OCI-LY7 (cell line): ENCODE measurements around the gene BMPR1B. TPM values are rescaled to one million over a fixed set of nuclear protein-coding genes. Genes with fewer than 3 reads are reported as not detected.

Experiments used
- BruUV-seq: library from RNA; stranded (reverse); fragments of 400-500 nt; replicated peaks from 2 replicates; lab custom pipeline; 2021; lab: Mats Ljungman, UMichigan
- CTCF ChIA-PET: fragments of 300-600 bp; sonication (Branson Sonifier 250); formaldehyde crosslinking; loops from one replicate; lab custom pipeline; 2022; ENCODE audit warnings: antibody characterized with exemption; ENCODE audit not compliant: unreplicated experiment; lab: Charles Lee
- POLR2A ChIA-PET: fragments of 300-600 bp; sonication (Branson Sonifier 250); formaldehyde crosslinking; loops from one replicate; lab custom pipeline; 2022; ENCODE audit warnings: antibody characterized with exemption; lab: Charles Lee
- DNase-seq: peaks from one replicate; pipeline ENCODE4 v3.0.0-alpha.2; 2015; ENCODE audit warnings: low spot score
- H2AFZ ChIP-seq: fragments of 200-600 bp; sonication (generic), shearing (Covaris generic); 2 replicates; pipeline ENCODE4 v1.6.1; 2014; ENCODE audit warnings: mild to moderate bottlenecking, antibody characterized with exemption, low read length, moderate library complexity
- H3K27ac ChIP-seq: fragments of 200-600 bp; sonication (generic); 2 replicates; pipeline ENCODE4 v1.5.1; 2014; ENCODE audit warnings: mixed run types, low read depth, mild to moderate bottlenecking, moderate library complexity, low read length, inconsistent platforms; ENCODE audit not compliant: poor library complexity, severe bottlenecking
- H3K36me3 ChIP-seq: fragments of 200-600 bp; sonication (generic); 2 replicates; pipeline ENCODE4 v1.6.1; 2014; ENCODE audit warnings: mild to moderate bottlenecking, antibody characterized with exemption, low read length, moderate library complexity, mixed read lengths; ENCODE audit not compliant: insufficient read depth
- H3K4me1 ChIP-seq: fragments of 200-600 bp; sonication (generic); 2 replicates; pipeline ENCODE4 v1.5.1; 2014; ENCODE audit warnings: mild to moderate bottlenecking, low read length; ENCODE audit not compliant: insufficient read depth, poor library complexity, severe bottlenecking
- H3K4me2 ChIP-seq: fragments of 200-600 bp; sonication (generic); 2 replicates; pipeline ENCODE4 v1.6.1; 2014; ENCODE audit warnings: mild to moderate bottlenecking, low read length
- H3K4me3 ChIP-seq: fragments of 200-600 bp; sonication (generic); 2 replicates; pipeline ENCODE4 v1.5.1; 2014; ENCODE audit warnings: mild to moderate bottlenecking, low read depth, low read length; ENCODE audit not compliant: poor library complexity, severe bottlenecking
- H3K79me2 ChIP-seq: fragments of 200-600 bp; sonication (generic); 2 replicates; pipeline ENCODE4 v1.6.1; 2016; ENCODE audit warnings: low read depth, mild to moderate bottlenecking, low read length, moderate library complexity, mixed read lengths; ENCODE audit not compliant: insufficient read depth
- H3K9me2 ChIP-seq: fragments of 200-600 bp; sonication (generic); 2 replicates; pipeline ENCODE4 v1.6.1; 2016; ENCODE audit warnings: mild to moderate bottlenecking, low read length, mixed read lengths; ENCODE audit not compliant: insufficient read depth
- H3K9me3 ChIP-seq: fragments of 200-600 bp; sonication (generic); 2 replicates; pipeline ENCODE4 v1.6.1; 2014; ENCODE audit warnings: mild to moderate bottlenecking, mixed run types, low read length, mixed read lengths
- H4K20me1 ChIP-seq: fragments of 200-600 bp; sonication (generic); 2 replicates; pipeline ENCODE4 v1.6.1; 2014; ENCODE audit warnings: mild to moderate bottlenecking, antibody characterized with exemption, low read length, moderate library complexity, mixed read lengths; ENCODE audit not compliant: insufficient read depth
- EZH2phosphoT487 ChIP-seq: fragments of 200-600 bp; sonication (generic); IDR thresholded peaks from 2 replicates; pipeline ENCODE4 v1.6.1; 2018; ENCODE audit warnings: low read depth, borderline replicate concordance, mild to moderate bottlenecking, mixed run types, antibody characterized with exemption, low read length, moderate library complexity, mixed read lengths
- intact Hi-C: fragments of 100-400 bp; cut with micrococcal nuclease; formaldehyde crosslinking; loops from one replicate; pipeline ENCODE4 v1.10.0; 2022; ENCODE audit not compliant: unreplicated experiment
- total RNA-seq, 2 experiments: library from RNA; depleted of rRNA in 1 of 2; stranded (reverse); fragments of >200 nt in 1 of 2; shearing (Covaris generic) in 1 of 2; gene quantifications; 2 replicates each; pipeline ENCODE4 v1.2.3, GENCODE V29; 2014 to 2022
- TF ChIP-seq, protein P1 (sequence below): fragments of 200-600 bp; sonication (generic); conservative IDR thresholded peaks from 2 replicates; pipeline ENCODE4 v1.5.1; 2014; ENCODE audit warnings: mild to moderate bottlenecking, antibody characterized with exemption, low read length, moderate library complexity, mixed read lengths

The BMPR1B gene
- total RNA-seq, 2 experiments from 2014 or later, result not detected

DNA sequence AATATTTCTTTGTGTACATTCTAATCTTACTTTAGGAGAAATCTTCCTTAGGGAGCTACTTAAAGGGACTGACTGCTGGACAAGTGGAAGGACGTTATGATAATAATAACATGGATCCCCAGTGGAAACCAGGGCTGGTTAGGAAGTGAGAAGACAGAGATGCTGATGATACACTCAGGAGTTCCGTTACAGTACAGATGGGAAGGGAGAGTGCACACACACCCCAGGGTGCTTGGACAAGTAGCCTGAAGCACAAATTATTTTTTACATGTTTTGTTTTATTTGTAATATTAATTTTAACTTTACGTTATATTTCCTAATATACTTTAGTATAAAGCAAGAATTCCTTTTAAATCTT, 84.1 kb downstream of the BMPR1B start:
- Histone ChIP-seq H3K36me3 (no peaks in the 10 kb centered on the region), H3K9me3 (no peaks in the 10 kb centered on the region), H3K4me3 (no peak overlapping the region), H3K9me2 (no peaks in the 10 kb centered on the region), H3K27ac (no peak overlapping the region), H3K79me2 (no peaks in the 10 kb centered on the region), H3K4me1 (no peaks in the 10 kb centered on the region), H4K20me1 (no peaks in the 10 kb centered on the region), H2AFZ (no peak overlapping the region), H3K4me2 (no peak overlapping the region)
- intact Hi-C loops, result no loop called here
- ChIA-PET POLR2A (no interaction called here), CTCF (no interaction called here)
- no peak for DNase-seq
- BruUV-seq, result no TSS peak
- TF ChIP-seq, protein P1, sequence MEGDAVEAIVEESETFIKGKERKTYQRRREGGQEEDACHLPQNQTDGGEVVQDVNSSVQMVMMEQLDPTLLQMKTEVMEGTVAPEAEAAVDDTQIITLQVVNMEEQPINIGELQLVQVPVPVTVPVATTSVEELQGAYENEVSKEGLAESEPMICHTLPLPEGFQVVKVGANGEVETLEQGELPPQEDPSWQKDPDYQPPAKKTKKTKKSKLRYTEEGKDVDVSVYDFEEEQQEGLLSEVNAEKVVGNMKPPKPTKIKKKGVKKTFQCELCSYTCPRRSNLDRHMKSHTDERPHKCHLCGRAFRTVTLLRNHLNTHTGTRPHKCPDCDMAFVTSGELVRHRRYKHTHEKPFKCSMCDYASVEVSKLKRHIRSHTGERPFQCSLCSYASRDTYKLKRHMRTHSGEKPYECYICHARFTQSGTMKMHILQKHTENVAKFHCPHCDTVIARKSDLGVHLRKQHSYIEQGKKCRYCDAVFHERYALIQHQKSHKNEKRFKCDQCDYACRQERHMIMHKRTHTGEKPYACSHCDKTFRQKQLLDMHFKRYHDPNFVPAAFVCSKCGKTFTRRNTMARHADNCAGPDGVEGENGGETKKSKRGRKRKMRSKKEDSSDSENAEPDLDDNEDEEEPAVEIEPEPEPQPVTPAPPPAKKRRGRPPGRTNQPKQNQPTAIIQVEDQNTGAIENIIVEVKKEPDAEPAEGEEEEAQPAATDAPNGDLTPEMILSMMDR, result no peak
- no peak for TF ChIP-seq EZH2phosphoT487

GRCh38 chr4:94843216-94843615, 85.5 kb downstream of the BMPR1B start:
- intact Hi-C loops, result no loop called here
- H3K9me2 ChIP-seq, result no peaks in the 10 kb centered on the region
- TF ChIP-seq, protein P1, result no peak
- TF ChIP-seq EZH2phosphoT487, result no peak
- no peak overlapping the region for H2AFZ ChIP-seq
- BruUV-seq, result no TSS peak
- CTCF ChIA-PET, result interaction anchor here (0.6 kb wide), 1 partner anchor 27 kb away, joined by 3 read pairs; no protein-coding TSS in a partner anchor
- POLR2A ChIA-PET, result no interaction called here
- no peak overlapping the region for H3K4me2 ChIP-seq
- H3K36me3 ChIP-seq, result no peaks in the 10 kb centered on the region
- no peaks in the 10 kb centered on the region for H3K9me3 ChIP-seq
- H3K27ac ChIP-seq, result no peak overlapping the region
- H3K79me2 ChIP-seq, result no peaks in the 10 kb centered on the region
- DNase-seq, result peak; percentile 3
- no peaks in the 10 kb centered on the region for H3K4me1 ChIP-seq
- H4K20me1 ChIP-seq, result no peaks in the 10 kb centered on the region
- no peak overlapping the region for H3K4me3 ChIP-seq

- Histone ChIP-seq H3K9me2 (no peaks in the 10 kb centered on the region), H2AFZ (no peak overlapping the region), H3K4me1 (no peaks in the 10 kb centered on the region), H3K79me2 (no peaks in the 10 kb centered on the region), H3K36me3 (no peaks in the 10 kb centered on the region), H4K20me1 (no peaks in the 10 kb centered on the region), H3K4me2 (no peak overlapping the region), H3K27ac (no peak overlapping the region), H3K4me3 (no peak overlapping the region), H3K9me3 (no peaks in the 10 kb centered on the region)
- TF ChIP-seq, protein P1, result no peak
- TF ChIP-seq EZH2phosphoT487, result no peak
- ChIA-PET POLR2A (no interaction called here), CTCF (no interaction called here)
- DNase-seq, result no peak
- intact Hi-C loops, result no loop called here
- BruUV-seq, result no TSS peak
Observed at GRCh38 chr4:94848326-94848725, 90.6 kb downstream of the BMPR1B start.
